Glutamatergic neuron (in vitro differentiated cells): Measurements from ENCODE around the gene ERVK3-1. TPM values are rescaled to one million over a fixed set of nuclear protein-coding genes. Genes with fewer than 3 reads are reported as not detected.

Experiments used
- DNase-seq: peaks from one replicate; pipeline ENCODE4 v3.0.0; 2022
- H3K27ac Mint-ChIP-seq: one replicate; pipeline ENCODE4 v1.8.0; 2020; ENCODE audit warnings: mild to moderate bottlenecking, mixed read lengths, inconsistent platforms; ENCODE audit not compliant: unreplicated experiment
- H3K27me3 Mint-ChIP-seq: one replicate; pipeline ENCODE4 v1.8.0; 2020; ENCODE audit warnings: mild to moderate bottlenecking, moderate library complexity, mixed read lengths, inconsistent platforms; ENCODE audit not compliant: unreplicated experiment
- H3K36me3 Mint-ChIP-seq: one replicate; pipeline ENCODE4 v1.8.0; 2020; ENCODE audit warnings: mild to moderate bottlenecking, mixed read lengths, inconsistent platforms; ENCODE audit not compliant: unreplicated experiment
- H3K4me1 Mint-ChIP-seq: one replicate; pipeline ENCODE4 v1.8.0; 2020; ENCODE audit warnings: mild to moderate bottlenecking, low read depth, mixed read lengths, inconsistent platforms; ENCODE audit not compliant: unreplicated experiment
- H3K4me3 Mint-ChIP-seq: one replicate; pipeline ENCODE4 v1.8.0; 2020; ENCODE audit warnings: mild to moderate bottlenecking, mixed read lengths, inconsistent platforms; ENCODE audit not compliant: unreplicated experiment
- H3K9me3 Mint-ChIP-seq: one replicate; pipeline ENCODE4 v1.8.0; 2020; ENCODE audit warnings: mild to moderate bottlenecking, moderate library complexity, mixed read lengths, inconsistent platforms; ENCODE audit not compliant: unreplicated experiment
- total RNA-seq: library from RNA; stranded (reverse); fragmentation: NEBNext Ultra II Directional; extraction: Animal tissue kit (Norgen Biotek cat#: 25700); gene quantifications from one replicate; pipeline ENCODE4 v1.2.1, GENCODE V29; 2021; ENCODE audit not compliant: unreplicated experiment
- TF ChIP-seq, protein P1 (sequence below): fragments of 200-600 bp; sonication (generic); IDR thresholded peaks from one replicate; pipeline ENCODE4 v1.5.0; 2021; ENCODE audit not compliant: partially characterized antibody, unreplicated experiment

The ERVK3-1 gene
- total RNA-seq, 1 donor from 2014 or later, result 56.2 TPM

DNA sequence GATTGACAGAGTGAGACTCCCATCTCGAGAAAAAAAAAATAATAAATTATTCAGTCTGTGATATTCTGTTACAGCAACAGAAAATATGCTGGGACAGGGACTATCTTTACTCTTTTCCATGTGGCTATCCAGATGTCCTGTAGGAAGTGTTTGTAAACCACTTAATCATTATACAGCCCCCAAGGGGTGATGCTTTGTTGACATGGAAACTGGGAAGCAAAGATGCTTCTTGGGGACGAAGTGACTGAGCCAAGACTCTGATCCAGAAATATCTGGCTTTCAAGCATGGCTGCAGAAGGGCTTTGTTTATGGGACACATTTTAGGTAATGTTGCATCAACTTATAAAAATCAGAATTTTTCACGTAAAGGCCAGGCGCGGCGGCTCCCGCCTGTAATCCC, 21.0 kb upstream of the ERVK3-1 start:
- H3K36me3 Mint-ChIP-seq, result peaks cover 5% of the 10 kb centered on the region
- H3K27ac Mint-ChIP-seq, result no peak overlapping the region
- H3K4me1 Mint-ChIP-seq, result peaks cover 16% of the 10 kb centered on the region
- peaks cover 11% of the 10 kb centered on the region for H3K27me3 Mint-ChIP-seq
- no peak for DNase-seq
- TF ChIP-seq, protein P1, sequence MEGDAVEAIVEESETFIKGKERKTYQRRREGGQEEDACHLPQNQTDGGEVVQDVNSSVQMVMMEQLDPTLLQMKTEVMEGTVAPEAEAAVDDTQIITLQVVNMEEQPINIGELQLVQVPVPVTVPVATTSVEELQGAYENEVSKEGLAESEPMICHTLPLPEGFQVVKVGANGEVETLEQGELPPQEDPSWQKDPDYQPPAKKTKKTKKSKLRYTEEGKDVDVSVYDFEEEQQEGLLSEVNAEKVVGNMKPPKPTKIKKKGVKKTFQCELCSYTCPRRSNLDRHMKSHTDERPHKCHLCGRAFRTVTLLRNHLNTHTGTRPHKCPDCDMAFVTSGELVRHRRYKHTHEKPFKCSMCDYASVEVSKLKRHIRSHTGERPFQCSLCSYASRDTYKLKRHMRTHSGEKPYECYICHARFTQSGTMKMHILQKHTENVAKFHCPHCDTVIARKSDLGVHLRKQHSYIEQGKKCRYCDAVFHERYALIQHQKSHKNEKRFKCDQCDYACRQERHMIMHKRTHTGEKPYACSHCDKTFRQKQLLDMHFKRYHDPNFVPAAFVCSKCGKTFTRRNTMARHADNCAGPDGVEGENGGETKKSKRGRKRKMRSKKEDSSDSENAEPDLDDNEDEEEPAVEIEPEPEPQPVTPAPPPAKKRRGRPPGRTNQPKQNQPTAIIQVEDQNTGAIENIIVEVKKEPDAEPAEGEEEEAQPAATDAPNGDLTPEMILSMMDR, result no peak
- H3K4me3 Mint-ChIP-seq, result no peak overlapping the region
- H3K9me3 Mint-ChIP-seq, result peaks cover 15% of the 10 kb centered on the region

DNA sequence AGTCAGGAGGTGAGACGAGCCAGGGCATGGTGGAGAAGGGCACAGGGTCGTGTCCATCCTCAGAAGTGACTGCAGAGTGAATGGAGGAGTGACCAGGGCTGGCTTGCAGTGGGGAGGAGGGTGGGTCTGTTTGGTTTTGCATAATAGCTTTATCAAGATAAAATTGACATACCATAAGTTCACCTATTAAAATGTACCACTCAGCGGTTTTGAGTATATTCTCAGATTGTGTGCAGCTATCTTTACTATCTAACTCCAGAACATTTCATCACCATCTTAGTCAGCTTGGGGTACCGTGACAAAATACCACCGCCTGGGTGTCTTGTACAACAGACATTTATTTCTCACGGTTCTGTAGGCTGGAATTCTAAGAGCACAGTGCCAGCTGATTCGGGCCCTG, 13.2 kb upstream of the ERVK3-1 start:
- no peak for DNase-seq
- TF ChIP-seq, protein P1, result no peak
- H3K27ac Mint-ChIP-seq, result no peak overlapping the region
- peaks cover 18% of the 10 kb centered on the region for H3K9me3 Mint-ChIP-seq
- peaks cover 50% of the 10 kb centered on the region for H3K36me3 Mint-ChIP-seq
- H3K4me1 Mint-ChIP-seq, result no peaks in the 10 kb centered on the region
- no peak overlapping the region for H3K4me3 Mint-ChIP-seq
- peaks cover 10% of the 10 kb centered on the region for H3K27me3 Mint-ChIP-seq

- Mint-ChIP-seq H3K36me3 (peaks cover 53% of the 10 kb centered on the region), H3K9me3 (peaks cover 21% of the 10 kb centered on the region), H3K4me3 (no peak overlapping the region), H3K27ac (no peak overlapping the region), H3K27me3 (peaks cover 10% of the 10 kb centered on the region), H3K4me1 (no peaks in the 10 kb centered on the region)
- TF ChIP-seq, protein P1, result no peak
- no peak for DNase-seq
Observed at GRCh38 chr19:58294743-58295374, 10.3 kb upstream of the ERVK3-1 start.

GRCh38 chr19:58296104-58296503, 9.1 kb upstream of the ERVK3-1 start:
- H3K36me3 Mint-ChIP-seq, result peaks cover 58% of the 10 kb centered on the region
- H3K4me1 Mint-ChIP-seq, result no peaks in the 10 kb centered on the region
- DNase-seq, result no peak
- peaks cover 11% of the 10 kb centered on the region for H3K27me3 Mint-ChIP-seq
- H3K27ac Mint-ChIP-seq, result no peak overlapping the region
- peaks cover 21% of the 10 kb centered on the region for H3K9me3 Mint-ChIP-seq
- no peak overlapping the region for H3K4me3 Mint-ChIP-seq
- TF ChIP-seq, protein P1, result no peak

GRCh38 chr19:58300620-58301019, 4.6 kb upstream of the ERVK3-1 start:
- Mint-ChIP-seq H3K4me3 (no peak overlapping the region), H3K27ac (no peak overlapping the region), H3K9me3 (peaks cover 15% of the 10 kb centered on the region), H3K36me3 (peaks cover 16% of the 10 kb centered on the region), H3K27me3 (peaks cover 9% of the 10 kb centered on the region), H3K4me1 (peaks cover 5% of the 10 kb centered on the region)
- TF ChIP-seq, protein P1, result no peak
- DNase-seq, result no peak
